Prostate gland (tissue), 2 donors: ENCODE data around the gene C5orf15.

Experiments
- CTCF ChIP-seq, 4 experiments: fragments of 200-600 bp in 2 of 4; fragments of 450-650 bp in 2 of 4; sonication (generic) in 2 of 4; IDR thresholded peaks; 1 replicate in 3 of 4; 2 replicates in 1 of 4; pipeline ENCODE4 v1.5.1; 2016 to 2019; ENCODE audit warnings: antibody characterized with exemption in 4 of 4, mild to moderate bottlenecking in 2 of 4, moderate library complexity in 2 of 4
- POLR2AphosphoS5 ChIP-seq: sonication (generic); formaldehyde crosslinking; IDR thresholded peaks from one replicate; pipeline ENCODE4 v1.6.1; 2017; ENCODE audit warnings: antibody characterized with exemption

GRCh38 chr5:133941456-133942196 lies 26.8 kb downstream of the C5orf15 start:
- TF ChIP-seq CTCF (IDR thresholded peaks at IDR 0.05) (no peak), POLR2AphosphoS5 (no peak)
